ENCODE results near the gene KDM6B.
"Not testable (repeated sequence)": the region's sequence is repeated elsewhere in the genome, so short reads cannot be mapped to it uniquely, and the experiment has no call there.

The KDM6B gene

DNA sequence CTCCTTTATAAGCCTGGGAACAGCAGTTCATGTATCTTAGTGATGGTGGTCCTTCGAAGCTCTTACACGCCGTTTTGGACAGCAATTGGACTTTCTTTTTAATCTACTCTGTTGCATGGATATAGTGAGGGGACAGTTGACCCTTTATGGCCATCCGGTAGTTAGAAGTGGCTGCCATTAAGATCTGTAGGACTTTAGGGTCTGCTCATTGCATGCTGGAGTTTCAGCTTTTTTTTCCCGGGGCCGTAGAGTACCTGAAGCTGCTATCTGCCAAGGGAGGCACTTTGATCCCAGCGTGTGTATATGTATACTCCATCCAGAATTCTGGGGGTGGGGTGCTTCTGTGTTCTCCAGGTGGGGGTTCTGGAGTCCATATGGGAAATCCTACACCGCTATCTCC, 25.0 kb downstream of the KDM6B start:
- TF ChIP-seq, protein P1, sequence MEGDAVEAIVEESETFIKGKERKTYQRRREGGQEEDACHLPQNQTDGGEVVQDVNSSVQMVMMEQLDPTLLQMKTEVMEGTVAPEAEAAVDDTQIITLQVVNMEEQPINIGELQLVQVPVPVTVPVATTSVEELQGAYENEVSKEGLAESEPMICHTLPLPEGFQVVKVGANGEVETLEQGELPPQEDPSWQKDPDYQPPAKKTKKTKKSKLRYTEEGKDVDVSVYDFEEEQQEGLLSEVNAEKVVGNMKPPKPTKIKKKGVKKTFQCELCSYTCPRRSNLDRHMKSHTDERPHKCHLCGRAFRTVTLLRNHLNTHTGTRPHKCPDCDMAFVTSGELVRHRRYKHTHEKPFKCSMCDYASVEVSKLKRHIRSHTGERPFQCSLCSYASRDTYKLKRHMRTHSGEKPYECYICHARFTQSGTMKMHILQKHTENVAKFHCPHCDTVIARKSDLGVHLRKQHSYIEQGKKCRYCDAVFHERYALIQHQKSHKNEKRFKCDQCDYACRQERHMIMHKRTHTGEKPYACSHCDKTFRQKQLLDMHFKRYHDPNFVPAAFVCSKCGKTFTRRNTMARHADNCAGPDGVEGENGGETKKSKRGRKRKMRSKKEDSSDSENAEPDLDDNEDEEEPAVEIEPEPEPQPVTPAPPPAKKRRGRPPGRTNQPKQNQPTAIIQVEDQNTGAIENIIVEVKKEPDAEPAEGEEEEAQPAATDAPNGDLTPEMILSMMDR (conservative IDR thresholded peaks at IDR 0.05; ENCODE audit: low read length): no peak
- no peak for DNase-seq (ENCODE audit: low read depth)
- H3K4me3 ChIP-seq (ENCODE audit: low read length): peak overlapping the region; percentile 91

GRCh38 chr17:7862692-7863437, 28.8 kb downstream of the KDM6B start:
- peak; percentile 48 for DNase-seq (ENCODE audit: low read depth)
- TF ChIP-seq, protein P1 (conservative IDR thresholded peaks at IDR 0.05; ENCODE audit: low read length): peak; percentile 75
- no peak overlapping the region for H3K4me3 ChIP-seq (ENCODE audit: low read length)

- DNase-seq (ENCODE audit: low read depth): not testable (repeated sequence)
Observed at GRCh38 chr17:7864384-7864783, 30.4 kb downstream of the KDM6B start.

GRCh38 chr17:7864995-7865650, 31.1 kb downstream of the KDM6B start:
- no peak overlapping the region for H3K4me3 ChIP-seq (ENCODE audit: low read length)
- no peak for DNase-seq (ENCODE audit: low read depth)
- TF ChIP-seq, protein P1 (conservative IDR thresholded peaks at IDR 0.05; ENCODE audit: low read length): no peak

More at GRCh38 chr17:7864384-7864783, 30.4 kb downstream of the KDM6B start:
- not testable (repeated sequence) for H3K4me3 ChIP-seq (ENCODE audit: low read length)

GRCh38 chr17:7867881-7868329, 33.9 kb downstream of the KDM6B start:
- no peak for DNase-seq (ENCODE audit: low read depth)
- no peak overlapping the region for H3K4me3 ChIP-seq (ENCODE audit: low read length)
- TF ChIP-seq, protein P1 (conservative IDR thresholded peaks at IDR 0.05; ENCODE audit: low read length): no peak

DNA sequence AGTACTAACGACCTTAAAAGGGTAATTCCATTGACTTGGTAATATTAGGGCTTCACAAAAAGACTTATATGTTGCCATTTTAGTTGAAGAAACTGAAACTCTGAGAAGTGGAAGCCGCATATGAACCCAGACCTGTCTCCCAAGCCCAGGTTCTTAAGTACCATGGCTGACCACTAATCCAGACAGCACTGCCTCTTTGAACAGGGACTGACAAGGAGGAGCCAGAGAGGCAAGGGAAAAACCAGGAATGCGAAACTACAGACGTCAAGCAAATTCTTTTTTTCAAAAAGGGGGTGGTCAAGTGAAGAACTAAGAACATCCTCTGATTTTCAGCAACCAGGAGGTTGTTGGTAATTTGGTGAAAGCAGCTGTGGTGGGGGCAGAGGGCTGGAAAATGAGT, 39.0 kb downstream of the KDM6B start:
- no peak overlapping the region for H3K4me3 ChIP-seq (ENCODE audit: low read length)
- DNase-seq (ENCODE audit: low read depth): no peak
- TF ChIP-seq, protein P1 (conservative IDR thresholded peaks at IDR 0.05; ENCODE audit: low read length): no peak

- no peak overlapping the region for H3K4me3 ChIP-seq (ENCODE audit: low read length)
- TF ChIP-seq, protein P1 (conservative IDR thresholded peaks at IDR 0.05; ENCODE audit: low read length): no peak
- DNase-seq (ENCODE audit: low read depth): no peak
Observed at GRCh38 chr17:7875804-7876370, 41.9 kb downstream of the KDM6B start.

All from AG10803 (cell line).